ENCODE measurements around the gene HMGN1.
"Not testable (repeated sequence)": the region's sequence is repeated elsewhere in the genome, so short reads cannot be mapped to it uniquely, and the experiment has no call there.

Gene HMGN1, protein sequence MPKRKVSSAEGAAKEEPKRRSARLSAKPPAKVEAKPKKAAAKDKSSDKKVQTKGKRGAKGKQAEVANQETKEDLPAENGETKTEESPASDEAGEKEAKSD

DNA sequence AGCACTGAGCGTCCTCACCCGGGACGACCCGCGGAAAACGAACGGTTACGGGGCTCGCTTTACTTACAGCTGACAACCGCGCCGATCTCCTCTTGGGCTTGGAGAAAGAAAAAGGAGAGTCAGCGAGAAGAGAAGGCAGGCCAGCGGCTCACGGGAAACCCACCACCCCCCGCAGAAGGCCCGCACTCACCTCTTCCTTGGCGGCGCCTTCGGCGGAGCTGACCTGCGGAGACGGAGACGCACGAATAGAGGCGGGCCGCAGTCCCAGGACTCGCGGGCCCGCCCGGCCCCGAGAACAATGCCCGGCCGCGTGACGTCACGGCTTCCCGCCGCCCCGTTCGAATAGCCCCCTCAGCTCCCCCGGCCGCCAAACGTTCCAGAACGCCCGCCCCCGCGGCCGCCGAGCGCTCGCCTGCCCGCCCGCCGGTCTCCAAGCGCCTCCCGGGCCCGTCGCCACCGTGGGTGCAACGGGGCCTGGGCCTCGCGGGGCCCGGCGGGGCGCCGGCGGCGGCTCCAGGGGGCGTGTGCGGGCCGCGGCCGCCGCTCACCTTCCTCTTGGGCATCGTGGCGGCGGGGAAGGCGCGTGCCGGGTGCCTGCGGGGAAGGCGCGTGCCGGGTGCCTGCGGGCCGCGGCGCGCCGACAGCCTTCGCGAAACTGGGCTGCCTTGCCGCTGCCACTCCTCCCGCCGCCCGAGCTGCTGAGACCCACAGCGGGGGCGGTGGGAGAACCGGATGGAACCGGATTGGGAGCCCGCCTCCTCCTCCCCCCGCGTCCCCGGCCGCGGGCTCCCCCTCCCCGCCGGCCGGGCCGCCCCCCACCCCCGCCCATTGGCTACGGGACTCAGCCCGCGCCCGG is at the start of gene HMGN1:
Gene HMGN1, minus strand, starts transcription at position 734 of the 856 bp plus-strand sequence. Its CDS starts 171 bp downstream, at position 563.
- DNase-seq (ENCODE audit: low spot score): peak; percentile 62

DNA sequence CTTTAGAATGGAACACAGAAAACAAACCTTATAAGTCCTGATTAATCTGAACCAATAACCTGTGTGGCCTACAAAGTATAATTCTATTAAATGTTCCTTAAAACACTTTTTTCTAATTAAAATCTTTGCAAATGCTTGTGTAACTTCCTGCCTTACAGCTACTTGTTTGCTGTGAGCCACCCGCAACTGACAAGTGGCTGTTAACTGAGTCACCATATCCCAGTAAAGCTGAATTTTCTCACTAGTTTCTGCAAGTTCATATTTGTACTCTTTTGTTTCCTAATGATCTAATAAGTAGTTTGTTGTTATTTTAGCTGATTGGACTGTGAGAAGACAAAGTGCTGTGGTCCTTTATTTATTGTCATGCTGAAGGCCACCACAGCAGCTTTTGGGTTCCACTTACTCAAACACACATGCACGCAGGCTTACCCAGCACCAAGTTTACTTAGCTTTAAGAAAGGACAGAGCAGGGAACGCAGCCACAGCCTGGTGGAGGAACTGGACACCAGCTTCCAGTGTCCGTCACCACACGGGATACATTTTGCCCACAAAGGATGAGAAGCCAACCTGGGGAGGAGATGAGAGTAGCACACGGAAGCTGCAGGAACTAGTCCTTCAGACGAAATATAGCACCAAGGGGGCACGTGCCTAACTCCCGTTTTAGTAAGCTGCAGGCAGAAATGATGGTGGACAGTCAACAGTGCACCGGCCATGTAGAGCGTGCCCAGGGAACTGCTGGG is 48.9 kb upstream of the HMGN1 start:
- no peak for DNase-seq (ENCODE audit: low spot score)

DNA sequence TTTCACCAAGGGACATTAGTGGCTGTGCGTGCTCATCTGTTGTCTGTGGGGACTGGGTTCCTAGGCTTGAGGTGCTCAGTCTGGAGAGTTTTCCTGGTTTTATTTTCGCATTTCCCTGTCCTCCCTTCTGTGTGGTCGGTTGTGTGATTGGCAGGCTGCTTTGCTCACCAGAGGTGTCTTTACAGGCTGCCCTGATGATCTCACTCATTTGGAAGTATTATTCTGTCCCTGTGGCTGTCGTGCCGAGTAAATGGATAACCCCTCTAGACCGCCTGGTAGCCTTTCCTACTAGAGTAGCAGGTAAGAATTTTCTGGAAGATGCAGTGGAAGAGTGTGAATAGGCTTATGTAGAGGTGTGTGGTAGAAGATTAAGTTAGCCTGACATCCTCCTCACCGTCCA is 44.1 kb upstream of the HMGN1 start:
- DNase-seq (ENCODE audit: low spot score): no peak

DNA sequence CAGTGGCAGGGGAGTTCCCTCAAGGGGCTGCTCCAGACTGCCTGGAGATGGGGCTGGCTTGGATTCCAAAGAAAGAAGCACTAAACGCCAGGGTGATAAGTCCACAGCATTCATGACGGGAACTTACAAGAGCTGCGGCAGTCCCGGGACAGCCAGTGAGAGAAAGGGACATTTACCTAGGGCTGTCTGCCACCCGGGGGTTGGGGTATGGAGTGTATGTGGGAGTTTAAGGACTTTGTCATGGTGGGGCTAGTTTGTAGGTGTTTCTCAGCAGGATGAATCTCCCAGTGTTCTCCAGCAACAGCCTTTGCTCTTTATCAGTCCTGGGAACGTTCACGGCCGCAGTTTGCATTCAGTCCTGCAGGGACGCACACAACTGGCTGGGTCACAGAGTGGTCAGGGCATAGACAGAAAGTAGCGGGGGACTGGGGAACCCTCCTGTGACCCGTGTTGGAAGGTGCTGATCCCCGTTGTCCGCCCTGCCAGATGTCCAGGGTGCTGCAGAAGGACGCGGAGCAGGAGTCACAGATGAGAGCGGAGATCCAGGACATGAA is 41.4 kb upstream of the HMGN1 start:
- DNase-seq (ENCODE audit: low spot score): no peak

DNA sequence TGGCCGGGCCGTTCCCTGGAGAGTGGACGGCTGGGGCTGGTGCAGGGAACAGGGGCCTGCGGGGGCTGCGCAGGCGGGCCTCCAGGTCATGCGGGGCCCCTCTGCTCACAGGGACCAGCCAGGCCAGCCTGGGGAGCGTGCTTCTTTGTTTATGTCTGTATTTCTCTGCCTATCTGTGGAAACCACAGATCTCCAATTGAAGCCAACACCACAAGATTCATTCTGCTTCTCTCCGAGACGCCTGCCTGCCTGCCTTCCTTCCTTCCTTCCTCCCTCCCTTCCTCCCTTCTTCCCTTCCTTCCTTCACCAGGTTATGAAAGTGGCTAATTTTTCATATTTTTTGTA is 39.9 kb upstream of the HMGN1 start:
- no peak for DNase-seq (ENCODE audit: low spot score)

DNA sequence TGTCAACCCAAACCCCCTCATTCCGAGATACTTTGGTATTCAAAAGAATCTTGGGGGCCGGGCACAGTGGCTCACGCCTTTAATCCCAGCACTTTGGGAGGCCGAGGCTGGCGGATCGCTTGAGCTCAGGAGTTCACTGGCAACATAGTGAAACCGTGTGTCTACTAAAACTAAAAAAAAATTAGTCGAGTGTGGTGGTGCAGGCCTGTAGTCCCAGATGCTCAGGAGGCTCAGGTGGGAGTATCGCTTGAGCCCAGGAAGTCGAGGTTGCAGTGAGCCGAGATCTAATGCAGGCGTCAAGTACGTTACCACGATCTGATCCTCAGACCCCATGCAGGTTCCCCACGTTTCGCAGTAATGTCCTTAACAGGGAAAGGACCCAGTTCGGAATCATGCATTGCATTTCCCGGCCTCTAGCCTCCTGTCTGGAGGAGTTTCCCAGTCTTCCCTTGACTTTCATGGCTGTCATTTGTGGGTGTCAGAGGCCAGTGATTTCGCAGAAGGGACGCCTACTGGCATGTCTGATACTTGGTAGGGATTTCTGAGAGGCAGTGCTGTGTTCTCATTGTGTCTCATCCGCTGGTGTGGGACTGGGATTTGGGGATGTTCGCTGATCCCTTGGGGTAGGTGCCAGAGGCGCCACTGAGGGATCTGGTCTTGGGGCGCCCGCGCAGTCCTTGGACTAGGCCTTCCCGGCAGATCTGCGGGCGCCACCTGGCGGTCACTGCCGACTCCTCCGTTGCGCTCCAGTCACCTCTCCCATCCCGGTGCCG is 39.3 kb upstream of the HMGN1 start:
- DNase-seq (ENCODE audit: low spot score): peak; percentile 88

DNA sequence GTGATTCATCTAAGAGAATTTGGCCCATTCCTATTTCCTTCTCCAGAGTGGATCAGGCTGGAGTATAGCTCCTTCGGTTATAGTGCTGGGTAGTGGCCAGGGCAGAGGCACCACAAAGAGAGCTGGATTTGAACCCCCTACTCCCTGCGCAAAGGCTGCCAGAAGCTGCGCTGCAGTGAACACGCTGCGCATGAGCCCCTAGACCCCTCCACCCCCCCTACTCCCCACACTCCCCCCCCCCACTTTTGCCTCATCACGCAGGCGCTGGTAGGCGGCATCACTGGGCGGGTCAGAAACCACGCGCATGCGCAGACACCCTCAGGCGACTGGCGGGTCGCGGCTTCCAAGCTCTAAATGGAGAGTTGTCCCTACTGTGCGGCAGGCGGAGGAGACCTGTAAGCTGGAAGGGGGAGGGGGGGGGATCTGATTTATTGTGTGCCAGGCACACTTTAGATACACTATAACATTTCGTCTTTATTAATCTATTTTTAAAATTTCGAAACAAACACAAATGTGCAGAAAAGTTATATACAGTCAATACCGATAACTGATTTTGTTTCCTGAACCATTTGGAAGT is 38.7 kb upstream of the HMGN1 start:
- DNase-seq (ENCODE audit: low spot score): peak; percentile 84

DNA sequence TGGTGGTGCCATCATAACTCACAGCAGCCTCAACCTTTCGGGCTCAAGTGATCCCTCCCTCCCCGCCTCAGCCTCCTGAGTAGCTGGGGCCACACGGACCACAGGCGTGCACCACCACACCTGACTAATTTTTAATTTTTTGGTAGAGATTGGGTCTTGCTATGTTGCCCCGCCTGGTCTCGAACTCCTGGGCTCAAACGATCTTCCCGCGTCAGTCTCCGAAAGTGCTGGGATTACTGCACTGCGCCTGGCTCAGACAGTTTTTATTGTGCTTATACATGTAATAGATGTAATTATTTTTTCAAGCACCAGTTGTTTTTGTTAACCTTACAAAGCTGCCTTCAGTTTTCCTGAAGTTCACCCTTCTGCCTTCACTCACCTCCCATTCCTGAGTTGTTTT is 38.0 kb upstream of the HMGN1 start:
- DNase-seq (ENCODE audit: low spot score): no peak

DNA sequence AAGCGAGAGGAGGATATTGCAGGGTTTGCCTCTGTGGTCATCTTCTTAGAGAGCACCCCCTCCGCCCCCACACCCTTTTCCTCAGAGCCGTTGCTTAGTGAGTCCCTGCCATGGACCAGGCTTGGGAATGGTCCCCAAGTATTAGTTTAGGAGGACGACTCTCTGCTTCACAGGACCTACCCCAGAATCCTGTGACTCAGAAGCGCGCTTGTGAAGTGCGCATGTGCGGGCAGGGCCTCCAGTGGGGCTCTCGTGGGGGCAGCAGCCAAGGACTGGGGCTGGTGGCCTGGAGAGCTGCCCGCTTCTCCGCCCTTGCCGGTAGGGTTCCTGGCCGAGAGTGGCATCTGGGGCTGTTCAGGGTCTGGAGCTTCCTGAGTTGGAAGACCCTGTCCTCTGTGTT is 37.3 kb upstream of the HMGN1 start:
- no peak for DNase-seq (ENCODE audit: low spot score)

DNA sequence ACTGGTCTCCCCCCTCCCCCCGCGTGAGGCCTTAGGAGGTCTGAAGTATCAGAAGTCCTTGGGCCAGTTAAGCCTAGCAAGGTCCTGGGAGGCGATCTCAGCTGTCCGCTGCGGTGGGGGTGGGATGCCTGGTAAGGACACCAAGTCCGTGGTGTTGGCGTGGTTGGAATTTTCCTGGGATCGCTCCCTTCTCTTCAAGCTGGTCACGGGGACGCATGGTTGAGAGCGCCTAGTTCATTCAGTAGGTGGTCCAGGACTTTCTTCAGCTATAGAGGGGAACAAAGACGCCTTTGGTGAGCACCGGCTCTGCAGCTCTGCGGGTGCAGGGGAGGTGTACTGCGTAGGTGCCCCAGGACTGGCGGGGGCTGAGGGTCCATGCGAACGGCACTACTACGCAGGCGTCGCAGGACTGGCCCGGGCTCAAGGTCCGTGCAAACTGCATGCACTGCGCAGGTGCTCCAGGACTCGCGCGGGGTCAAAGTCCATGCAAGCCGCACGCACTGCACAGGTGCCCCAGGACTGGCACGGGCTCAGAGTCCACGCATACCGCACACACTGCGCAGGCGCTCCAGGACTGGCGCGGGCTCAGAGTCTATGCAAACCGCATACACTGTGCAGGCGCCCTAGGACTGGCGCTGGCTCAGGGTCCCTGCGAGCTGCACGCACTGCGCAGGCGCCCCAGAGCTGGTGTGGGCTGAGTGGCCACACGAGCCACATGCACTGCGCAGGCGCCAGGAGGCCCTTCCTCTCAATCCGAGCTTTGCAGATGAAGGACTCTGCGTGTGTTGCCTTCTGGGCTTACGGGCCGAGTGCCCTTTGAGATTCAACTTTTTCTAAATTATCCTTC is 36.6 kb upstream of the HMGN1 start:
- DNase-seq (ENCODE audit: low spot score): peak; percentile 27

DNA sequence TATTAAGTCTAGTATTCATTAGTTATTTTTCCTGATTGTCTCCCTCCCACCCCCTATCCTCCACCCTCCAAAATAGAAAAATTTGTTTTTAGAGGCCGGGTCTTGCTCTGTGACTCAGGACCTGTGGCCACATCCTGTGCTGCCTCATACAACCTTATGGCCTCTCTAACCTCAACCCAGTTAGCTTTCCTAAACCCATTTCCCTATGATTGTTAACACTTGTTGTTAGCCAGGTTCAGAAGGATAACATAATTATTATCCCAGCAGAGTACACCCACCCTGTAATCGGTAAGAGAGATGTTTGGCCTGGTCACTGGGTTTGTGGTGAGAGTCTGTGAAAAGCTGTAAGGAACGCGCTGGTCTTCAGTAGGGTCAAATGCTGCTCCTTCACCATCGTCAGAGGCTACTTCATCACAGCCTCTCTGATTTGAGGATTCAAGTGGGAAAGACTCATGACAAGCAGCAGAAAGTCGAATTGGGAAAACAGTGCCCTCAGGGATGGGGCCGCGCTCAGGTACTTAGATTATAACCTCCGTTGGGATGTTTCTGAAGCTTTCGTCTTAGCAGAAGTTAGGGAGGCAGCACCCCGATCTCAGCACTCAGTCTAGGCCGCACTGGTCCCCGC is 35.9 kb upstream of the HMGN1 start:
- no peak for DNase-seq (ENCODE audit: low spot score)

DNA sequence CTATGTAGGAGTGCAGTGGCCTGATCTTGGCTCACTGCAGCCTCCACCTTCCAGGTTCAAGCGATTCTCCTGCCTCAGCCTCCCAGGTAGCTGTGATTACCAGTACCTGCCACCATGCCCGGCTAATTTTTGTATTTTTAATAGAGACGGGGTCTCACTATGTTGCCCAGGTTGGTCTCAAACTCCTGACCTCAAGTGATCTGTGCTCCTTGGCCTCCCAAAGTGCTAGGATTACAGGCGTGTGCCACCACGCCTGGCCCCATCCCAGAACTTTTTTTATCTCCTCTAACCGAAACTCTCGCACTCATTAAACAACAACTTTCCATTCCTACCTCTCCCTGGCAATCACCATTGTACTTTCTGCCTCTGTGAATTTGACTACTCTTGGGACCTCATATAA is 33.2 kb upstream of the HMGN1 start:
- DNase-seq (ENCODE audit: low spot score): not testable (repeated sequence)

DNA sequence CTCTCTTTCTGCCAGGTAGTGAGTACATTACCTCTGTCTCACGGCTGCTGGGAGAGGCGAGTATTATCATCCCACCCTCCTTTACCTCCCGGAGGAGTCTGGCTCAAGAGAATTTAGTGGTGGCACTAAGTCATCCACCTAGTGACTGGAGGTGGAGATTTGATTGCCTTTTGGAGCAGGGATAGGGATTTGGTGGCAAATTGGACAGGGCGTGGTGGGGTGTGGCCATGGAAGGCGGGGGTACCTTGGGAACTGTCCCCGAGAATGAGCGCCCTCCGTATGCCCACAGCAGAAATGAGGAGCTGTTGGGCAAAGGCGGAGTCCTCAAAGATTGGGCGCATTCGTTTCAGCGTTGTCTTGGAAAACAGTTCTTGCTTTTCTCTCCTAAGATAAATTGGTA is 32.1 kb upstream of the HMGN1 start:
- no peak for DNase-seq (ENCODE audit: low spot score)

DNA sequence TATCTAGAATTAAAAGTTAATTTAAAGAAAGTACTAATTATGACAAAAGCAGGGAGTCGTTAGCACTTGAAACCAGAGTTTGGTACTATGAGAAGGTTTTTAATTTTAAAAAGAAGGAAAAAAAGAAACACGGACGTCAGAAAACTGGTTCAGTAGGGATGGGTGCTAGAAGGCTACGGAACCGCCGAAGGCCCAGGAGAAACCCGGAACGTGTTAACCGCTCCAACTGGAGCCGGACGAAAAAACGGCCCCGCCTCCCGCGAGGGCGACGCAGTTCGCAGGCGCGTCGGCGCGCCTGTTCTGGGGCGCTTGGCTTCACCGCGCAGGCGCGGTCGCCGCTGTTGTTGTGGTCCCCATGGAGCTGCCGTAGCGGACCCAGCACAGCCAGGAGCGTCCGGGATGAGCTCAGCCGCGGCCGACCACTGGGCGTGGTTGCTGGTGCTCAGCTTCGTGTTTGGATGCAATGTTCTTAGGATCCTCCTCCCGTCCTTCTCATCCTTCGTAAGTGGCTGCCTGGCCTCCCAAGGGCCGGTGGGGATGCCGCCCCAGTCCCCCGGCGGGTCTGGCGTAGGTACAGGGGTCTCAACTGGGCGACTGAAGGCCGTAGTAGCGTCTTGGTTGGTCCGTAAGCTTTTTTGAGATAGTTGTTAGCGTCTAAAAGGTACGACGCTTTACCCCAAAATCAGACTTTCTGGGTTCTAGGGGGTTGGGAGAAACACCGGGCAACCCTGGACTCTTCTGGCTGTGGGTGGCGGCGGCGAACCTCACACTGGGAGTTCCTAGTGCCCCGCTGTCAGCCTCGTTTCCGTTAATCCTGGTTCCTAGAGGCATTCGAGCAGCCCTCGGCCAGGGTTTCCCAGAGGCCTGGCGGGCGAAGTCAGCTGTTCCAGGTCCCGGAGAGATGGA is 31.4 kb upstream of the HMGN1 start:
- DNase-seq (ENCODE audit: low spot score): peak; percentile 84

DNA sequence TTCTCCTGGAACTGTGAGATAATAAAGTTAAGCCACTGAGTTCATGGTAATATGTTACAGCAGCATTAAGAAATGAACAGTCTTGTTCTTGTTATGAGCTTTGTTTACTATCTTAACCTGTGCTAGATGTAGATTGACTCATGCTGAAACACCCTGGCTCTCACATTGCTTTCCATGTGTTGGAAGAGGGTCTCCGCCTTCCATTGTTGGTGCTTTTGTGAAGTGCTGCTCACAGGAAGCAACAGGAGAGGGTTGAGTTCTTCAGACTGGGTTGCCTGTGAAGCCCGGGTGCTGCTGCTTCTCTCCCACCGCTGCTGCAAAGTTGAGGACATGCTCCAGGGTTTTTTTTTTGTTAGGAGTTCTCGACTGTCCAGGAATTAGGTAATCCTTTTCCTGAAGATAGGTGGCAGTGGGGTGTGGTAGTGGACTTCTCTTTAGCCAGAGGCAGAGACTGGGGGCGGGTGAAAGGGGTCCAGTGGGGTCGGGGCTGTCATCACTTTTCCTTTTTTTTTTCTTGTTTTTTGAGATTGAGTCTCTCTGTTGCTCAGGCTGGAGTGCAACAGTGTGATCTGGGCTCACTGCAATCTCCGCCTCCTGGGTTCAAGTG is 28.7 kb upstream of the HMGN1 start:
- DNase-seq (ENCODE audit: low spot score): no peak

DNA sequence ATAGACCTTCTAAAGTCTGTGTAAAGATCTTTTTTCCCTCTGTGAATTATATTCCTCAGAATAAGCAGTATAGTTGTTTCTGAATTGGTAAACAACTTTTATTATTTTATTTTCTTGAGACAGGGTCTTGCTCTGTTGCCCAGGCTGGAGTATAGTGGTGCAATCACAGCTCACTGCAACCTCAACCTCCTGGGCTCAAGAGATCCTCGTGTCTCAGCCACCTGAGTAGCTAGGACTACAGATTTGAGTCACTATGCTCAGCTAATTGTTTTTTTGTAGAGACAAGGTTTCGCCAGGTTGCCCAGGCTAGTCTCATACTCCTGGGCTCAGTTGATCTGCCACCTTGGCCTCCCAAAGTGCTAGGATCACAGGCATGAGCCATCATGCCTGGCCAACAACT is 26.6 kb upstream of the HMGN1 start:
- no peak for DNase-seq (ENCODE audit: low spot score)

DNA sequence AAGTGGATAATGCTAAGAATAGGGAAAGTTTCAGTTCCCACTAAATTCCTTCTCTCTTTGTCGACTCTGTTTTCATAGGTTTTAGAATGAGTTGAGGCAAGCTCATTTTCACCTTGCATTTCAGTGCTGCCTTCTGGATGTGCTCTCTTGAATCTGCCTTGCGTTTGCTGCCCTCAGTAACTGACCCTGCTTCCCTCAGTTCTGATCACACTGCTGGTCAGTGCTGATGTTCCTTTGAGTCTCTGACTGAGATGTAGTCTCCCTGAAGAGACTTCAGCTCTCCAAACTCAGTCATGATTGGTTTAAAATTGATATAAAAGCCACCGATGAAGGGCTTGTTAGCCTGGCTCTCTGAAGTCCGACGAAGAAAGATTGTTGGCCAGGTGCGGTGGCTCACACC is 25.2 kb upstream of the HMGN1 start:
- DNase-seq (ENCODE audit: low spot score): no peak

DNA sequence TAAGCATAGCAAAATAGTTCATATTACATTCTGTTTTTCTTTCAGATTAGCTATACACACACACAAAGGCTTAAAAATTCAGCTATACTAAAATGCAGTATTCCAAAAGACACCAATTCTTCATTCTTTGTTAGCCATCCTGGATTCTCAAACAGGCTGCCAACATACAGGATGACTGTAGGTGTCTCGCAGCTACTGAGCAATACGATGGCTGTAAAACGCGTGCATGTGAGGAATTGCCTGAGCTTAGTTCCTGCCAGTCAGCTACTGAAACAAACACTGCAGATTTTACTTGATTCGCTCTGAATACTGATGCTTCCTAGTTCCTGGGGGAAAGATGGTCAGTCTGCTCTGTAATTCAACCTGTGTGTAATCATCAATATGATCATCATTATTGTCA is 24.7 kb upstream of the HMGN1 start:
- no peak for DNase-seq (ENCODE audit: low spot score)

DNA sequence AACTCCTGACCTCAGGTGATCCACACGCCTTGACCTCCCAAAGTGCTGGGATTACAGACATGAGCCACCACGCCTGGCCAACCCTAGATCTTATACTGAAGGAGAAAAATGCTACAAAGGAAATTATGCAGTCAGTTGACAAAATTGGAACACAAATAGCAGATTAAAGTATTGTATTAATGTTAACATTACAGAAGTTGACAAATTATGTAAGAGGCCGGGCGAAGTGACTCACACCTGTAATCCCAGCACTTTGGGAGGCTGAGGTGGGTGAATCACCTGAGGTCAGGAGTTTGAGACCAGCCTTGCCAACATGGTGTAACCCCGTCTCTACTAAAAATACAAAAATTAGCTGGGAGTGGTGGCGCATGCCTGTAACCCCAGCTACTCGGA is 21.0 kb upstream of the HMGN1 start:
- DNase-seq (ENCODE audit: low spot score): not testable (repeated sequence)
